HG03575 (cell line): ENCODE results near the gene TLN1.

Experiments
- ATAC-seq: cut with Tn5 transposase; IDR thresholded peaks from one replicate; pipeline ENCODE4 v1.9.1; 2021; ENCODE audit not compliant: unreplicated experiment, insufficient number of reproducible peaks, low FRiP score; ENCODE audit errors: extremely low read depth

TLN1 gene

GRCh38 chr9:35690614-35691333 is 41.2 kb downstream of the TLN1 start:
- no peak for ATAC-seq

- ATAC-seq: no peak
Measured at GRCh38 chr9:35690294-35690613, 41.7 kb downstream of the TLN1 start.

- no peak for ATAC-seq
Measured at GRCh38 chr9:35689542-35690293, 42.3 kb downstream of the TLN1 start, which contains the start of gene TPM2. Gene TPM2, minus strand, starts transcription at chr9:35689925. Its CDS starts 108 bp downstream, at chr9:35689817.

- ATAC-seq: no peak
Measured at GRCh38 chr9:35688558-35689541, 43.1 kb downstream of the TLN1 start.

GRCh38 chr9:35687972-35688557 is 43.9 kb downstream of the TLN1 start:
- ATAC-seq: no peak

- ATAC-seq: no peak
Measured at GRCh38 chr9:35687306-35687705, 44.7 kb downstream of the TLN1 start.

- no peak for ATAC-seq
Measured at GRCh38 chr9:35686222-35687203, 45.5 kb downstream of the TLN1 start.

GRCh38 chr9:35685506-35685905 is 46.5 kb downstream of the TLN1 start:
- ATAC-seq: no peak

- ATAC-seq: no peak
Measured at GRCh38 chr9:35684921-35685320, 47.1 kb downstream of the TLN1 start.

- ATAC-seq: no peak
Measured at GRCh38 chr9:35683323-35683722, 48.7 kb downstream of the TLN1 start.

- ATAC-seq: no peak
Measured at GRCh38 chr9:35682520-35683315, 49.3 kb downstream of the TLN1 start.

- ATAC-seq: no peak
Measured at GRCh38 chr9:35682051-35682450, 49.9 kb downstream of the TLN1 start.

- ATAC-seq: no peak
Measured at GRCh38 chr9:35681341-35682002, 50.5 kb downstream of the TLN1 start.

- no peak for ATAC-seq
Measured at GRCh38 chr9:35680331-35681105, 51.5 kb downstream of the TLN1 start.

- ATAC-seq: no peak
Measured at GRCh38 chr9:35679766-35680330, 52.1 kb downstream of the TLN1 start.

GRCh38 chr9:35679091-35679490 is 52.9 kb downstream of the TLN1 start:
- ATAC-seq: no peak
